NB4 (cell line): ENCODE results near the gene SGTB.

Experiments
- DNase-seq: peaks from one replicate; pipeline ENCODE4 v3.0.0; 2010; ENCODE audit warnings: low read depth
- H3K4me3 ChIP-seq: one replicate; pipeline ENCODE4 v1.5.1; 2011; ENCODE audit warnings: mild to moderate bottlenecking, low read depth, low read length, moderate library complexity
- CTCF ChIP-seq: IDR thresholded peaks from one replicate; pipeline ENCODE4 v1.5.1; 2012; ENCODE audit warnings: low read depth, low read length
- MAX ChIP-seq: IDR thresholded peaks from 2 replicates; pipeline ENCODE4 v1.6.1; 2011; ENCODE audit warnings: low read depth, low read length
- MYC ChIP-seq: IDR thresholded peaks from 2 replicates; pipeline ENCODE4 v1.6.1; 2011; ENCODE audit warnings: low read depth, low read length
- POLR2A ChIP-seq: IDR thresholded peaks from 2 replicates; pipeline ENCODE4 v1.6.1; 2011; ENCODE audit warnings: mild to moderate bottlenecking; ENCODE audit not compliant: insufficient read length; ENCODE audit errors: extremely low read depth

The SGTB gene

GRCh38 chr5:65753189-65753588, 31.3 kb upstream of the SGTB start:
- DNase-seq: no peak
- TF ChIP-seq CTCF (no peak), POLR2A (no peak), MAX (no peak), MYC (no peak)
- no peak overlapping the region for H3K4me3 ChIP-seq

- H3K4me3 ChIP-seq: no peak overlapping the region
- no peak for TF ChIP-seq POLR2A
- no peak for TF ChIP-seq CTCF
- TF ChIP-seq MAX: no peak
- no peak for TF ChIP-seq MYC
- DNase-seq: no peak
Observed at GRCh38 chr5:65750938-65751337, 29.0 kb upstream of the SGTB start.

- DNase-seq: no peak
- TF ChIP-seq CTCF: no peak
- no peak for TF ChIP-seq POLR2A
- TF ChIP-seq MAX: no peak
- TF ChIP-seq MYC: no peak
- no peak overlapping the region for H3K4me3 ChIP-seq
Observed at GRCh38 chr5:65749956-65750355, 28.0 kb upstream of the SGTB start.

- DNase-seq: no peak
- TF ChIP-seq POLR2A (no peak), MAX (no peak), CTCF (no peak), MYC (no peak)
Observed at GRCh38 chr5:65749221-65749844, 27.4 kb upstream of the SGTB start.

GRCh38 chr5:65742565-65743231, 20.8 kb upstream of the SGTB start:
- TF ChIP-seq CTCF (peak; percentile 52), MYC (no peak)
- peak; percentile 69 for DNase-seq
- H3K4me3 ChIP-seq: no peak overlapping the region

More at GRCh38 chr5:65749221-65749844, 27.4 kb upstream of the SGTB start:
- H3K4me3 ChIP-seq: no peak overlapping the region
